GM08714 (cell line): Measurements from ENCODE around the gene FALEC.

Source experiments
- H3K4me3 ChIP-seq: fragments of 200-500 bp; sonication (Bioruptor generic); 2 replicates; pipeline ENCODE4 v1.5.1; 2014; ENCODE audit warnings: mild to moderate bottlenecking, low read length, inconsistent platforms
- ZNF274 ChIP-seq: IDR thresholded peaks from 2 replicates; pipeline ENCODE4 v1.6.1; 2012; ENCODE audit warnings: mild to moderate bottlenecking, low read depth, low read length

Gene FALEC

GRCh38 chr1:150515328-150516049, at the start of gene FALEC:
FALEC (plus strand) TSS chr1:150515752.
- TF ChIP-seq ZNF274 = no peak
- peak within 1 kb of the TSS; percentile 62 for H3K4me3 ChIP-seq

- no peak overlapping the region for H3K4me3 ChIP-seq
- no peak for TF ChIP-seq ZNF274
These were observed 48.6 kb upstream of the FALEC start for GRCh38 chr1:150466964-150467363.

GRCh38 chr1:150469291-150469690, 46.3 kb upstream of the FALEC start:
- no peak overlapping the region for H3K4me3 ChIP-seq
- no peak for TF ChIP-seq ZNF274

GRCh38 chr1:150472601-150473200, 42.9 kb upstream of the FALEC start:
- TF ChIP-seq ZNF274 = no peak
- H3K4me3 ChIP-seq = no peak overlapping the region

GRCh38 chr1:150473659-150474058, 41.9 kb upstream of the FALEC start:
- no peak for TF ChIP-seq ZNF274
- H3K4me3 ChIP-seq = no peak overlapping the region

GRCh38 chr1:150474869-150475268, 40.7 kb upstream of the FALEC start:
- no peak overlapping the region for H3K4me3 ChIP-seq
- TF ChIP-seq ZNF274 = no peak

- no peak for TF ChIP-seq ZNF274
- H3K4me3 ChIP-seq = no peak overlapping the region
These were observed 38.8 kb upstream of the FALEC start for GRCh38 chr1:150476754-150477153.

- no peak overlapping the region for H3K4me3 ChIP-seq
- no peak for TF ChIP-seq ZNF274
These were observed 38.2 kb upstream of the FALEC start for GRCh38 chr1:150477320-150477719.

GRCh38 chr1:150477733-150478132, 37.8 kb upstream of the FALEC start:
- no peak overlapping the region for H3K4me3 ChIP-seq
- no peak for TF ChIP-seq ZNF274

- no peak for TF ChIP-seq ZNF274
- H3K4me3 ChIP-seq = no peak overlapping the region
These were observed 36.2 kb upstream of the FALEC start for GRCh38 chr1:150479370-150479769.

GRCh38 chr1:150479927-150480352, 35.6 kb upstream of the FALEC start:
- TF ChIP-seq ZNF274 = no peak
- H3K4me3 ChIP-seq = no peak overlapping the region

GRCh38 chr1:150484431-150484830, 31.1 kb upstream of the FALEC start:
- no peak overlapping the region for H3K4me3 ChIP-seq
- no peak for TF ChIP-seq ZNF274

GRCh38 chr1:150484861-150485260, 30.7 kb upstream of the FALEC start:
- TF ChIP-seq ZNF274 = no peak
- H3K4me3 ChIP-seq = no peak overlapping the region

GRCh38 chr1:150486966-150487762, 28.4 kb upstream of the FALEC start, which contains the start of gene TARS2:
TARS2 (plus strand) TSS chr1:150487419; CDS start chr1:150487451, 32 bp downstream.
- no peak for TF ChIP-seq ZNF274
- H3K4me3 ChIP-seq = peak within 1 kb of the TSS; percentile 95

- peak overlapping the region; percentile 95 for H3K4me3 ChIP-seq
- TF ChIP-seq ZNF274 = no peak
These were observed 27.8 kb upstream of the FALEC start for GRCh38 chr1:150487763-150488115.
